Activated naive CD4-positive, alpha-beta T cell treated with anti-CD3 and anti-CD28 coated beads, Interleukin-2, amount 10 ng/mL, durations not matched to agents 7 days and 5 days (primary cell): Measurements from ENCODE around the gene TMEM183A.

Experiments
- CTCF ChIA-PET: fragments of 350-600 bp; sonication (Branson Sonifier 250); formaldehyde crosslinking; loops from one replicate; lab custom pipeline; 2021; ENCODE audit warnings: antibody characterized with exemption; lab: Charles Lee
- DNase-seq: peaks from one replicate; pipeline ENCODE4 v3.0.0-alpha.2; 2020
- H3K27ac Mint-ChIP-seq: one replicate; pipeline ENCODE4 v1.8.0; 2021; ENCODE audit warnings: mild to moderate bottlenecking, moderate library complexity, mixed read lengths
- H3K27me3 Mint-ChIP-seq: one replicate; pipeline ENCODE4 v1.8.0; 2021; ENCODE audit warnings: mild to moderate bottlenecking, mixed read lengths
- H3K36me3 Mint-ChIP-seq: one replicate; pipeline ENCODE4 v1.8.0; 2021; ENCODE audit warnings: mixed read lengths
- H3K4me1 Mint-ChIP-seq: one replicate; pipeline ENCODE4 v1.8.0; 2021; ENCODE audit warnings: mixed read lengths
- H3K4me3 Mint-ChIP-seq: one replicate; pipeline ENCODE4 v1.8.0; 2021; ENCODE audit warnings: mild to moderate bottlenecking, moderate library complexity, mixed read lengths
- H3K9me3 Mint-ChIP-seq: one replicate; pipeline ENCODE4 v1.8.0; 2021; ENCODE audit warnings: mixed read lengths

Gene TMEM183A, protein sequence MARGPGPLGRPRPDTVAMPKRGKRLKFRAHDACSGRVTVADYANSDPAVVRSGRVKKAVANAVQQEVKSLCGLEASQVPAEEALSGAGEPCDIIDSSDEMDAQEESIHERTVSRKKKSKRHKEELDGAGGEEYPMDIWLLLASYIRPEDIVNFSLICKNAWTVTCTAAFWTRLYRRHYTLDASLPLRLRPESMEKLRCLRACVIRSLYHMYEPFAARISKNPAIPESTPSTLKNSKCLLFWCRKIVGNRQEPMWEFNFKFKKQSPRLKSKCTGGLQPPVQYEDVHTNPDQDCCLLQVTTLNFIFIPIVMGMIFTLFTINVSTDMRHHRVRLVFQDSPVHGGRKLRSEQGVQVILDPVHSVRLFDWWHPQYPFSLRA

DNA sequence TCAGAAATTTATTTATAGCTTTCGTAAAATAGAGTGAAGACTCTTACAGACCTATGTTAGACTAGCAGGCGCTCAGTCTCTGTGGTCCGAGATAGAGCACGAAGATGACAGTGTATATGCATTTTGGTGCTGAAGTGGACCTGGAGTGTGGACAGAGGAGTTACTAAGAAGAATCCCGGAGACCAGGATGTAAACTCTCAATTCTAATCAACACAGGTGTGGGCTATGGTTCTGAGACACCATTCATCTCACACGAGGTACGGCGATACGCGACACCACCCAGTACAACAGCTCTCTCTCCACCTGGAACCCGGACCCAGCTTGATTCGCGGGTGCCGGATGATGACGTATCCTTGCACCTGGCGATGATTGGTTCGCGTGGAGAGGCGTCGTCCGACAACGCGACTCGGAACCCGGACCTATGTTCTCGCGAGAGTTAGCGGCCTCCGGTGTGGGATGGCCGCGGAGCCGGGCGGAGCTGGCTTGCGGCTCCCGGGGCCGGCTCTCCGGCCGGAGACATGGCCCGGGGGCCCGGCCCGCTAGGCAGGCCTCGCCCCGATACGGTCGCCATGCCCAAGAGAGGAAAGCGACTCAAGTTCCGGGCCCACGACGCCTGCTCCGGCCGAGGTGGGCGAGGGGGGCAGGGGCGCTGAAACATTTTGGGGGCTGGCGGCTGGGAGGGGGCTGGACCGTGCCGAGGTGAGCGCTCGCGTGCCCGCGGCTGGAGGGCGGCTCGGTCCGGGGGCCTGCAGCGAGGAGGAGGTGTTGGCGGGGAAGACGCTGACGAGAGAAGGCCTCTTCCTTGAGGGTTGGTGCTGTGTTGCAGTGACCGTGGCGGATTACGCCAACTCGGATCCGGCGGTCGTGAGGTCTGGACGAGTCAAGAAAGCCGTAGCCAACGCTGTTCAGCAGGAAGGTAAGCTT is at the start of gene TMEM183A:
TMEM183A (plus strand) TSS at position 427 of the 924 bp plus-strand sequence; CDS start at position 519, 92 bp downstream.
- H3K4me1 Mint-ChIP-seq, result peaks cover 32% of the 10 kb centered on the region
- H3K27me3 Mint-ChIP-seq, result peaks cover 4% of the 10 kb centered on the region
- CTCF ChIA-PET, result interaction anchor here (0.6 to 2.0 kb wide), 7 partner anchors 14 to 872 kb away, joined by 3 to 5 read pairs (median 3); no protein-coding TSS in a partner anchor
- no peaks in the 10 kb centered on the region for H3K9me3 Mint-ChIP-seq
- H3K27ac Mint-ChIP-seq, result peak within 1 kb of the TSS; percentile 97
- peak within 1 kb of the TSS; percentile 97 for H3K4me3 Mint-ChIP-seq
- DNase-seq, result peak; percentile 98
- peaks cover 14% of the 10 kb centered on the region for H3K36me3 Mint-ChIP-seq

DNA sequence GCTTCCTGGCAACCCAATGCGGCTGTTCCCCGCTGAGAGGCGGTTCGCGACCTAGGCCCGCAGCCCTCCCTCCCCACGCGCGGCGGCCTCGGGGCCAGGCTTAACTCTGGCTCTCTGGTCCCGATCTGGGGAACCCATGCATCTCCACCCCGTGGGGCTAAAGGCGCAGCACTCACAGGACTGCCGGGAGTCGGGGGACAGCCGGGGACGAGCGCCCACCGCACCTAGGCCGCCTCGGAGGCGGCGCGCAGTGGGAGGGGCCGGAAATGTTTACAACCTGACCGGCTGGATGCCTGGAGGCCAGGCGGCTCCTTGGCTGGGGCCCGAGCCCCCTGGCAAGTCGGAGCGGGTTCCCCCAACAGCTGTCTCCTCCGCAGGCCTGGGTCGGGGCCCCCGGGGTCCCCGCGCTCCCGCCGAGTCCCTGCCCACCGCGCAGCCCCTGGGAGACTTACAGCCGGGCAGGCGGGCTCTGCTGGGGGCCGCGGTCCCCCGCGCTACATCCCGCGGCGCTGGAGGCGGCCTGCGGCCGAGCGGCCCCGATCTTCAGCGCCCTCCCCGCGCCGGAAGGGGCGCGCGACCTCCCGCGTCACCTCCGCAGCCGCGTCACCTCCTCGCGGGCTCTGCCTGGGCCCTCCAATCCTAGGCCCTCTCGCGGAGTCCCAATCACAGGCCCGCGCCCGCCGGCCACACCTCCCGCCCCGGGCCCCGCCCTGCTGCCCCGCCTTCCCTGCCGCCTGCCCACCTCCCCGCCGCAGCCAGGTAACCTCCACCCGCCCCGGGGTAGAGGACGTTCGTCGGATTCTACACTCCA is 49.2 kb upstream of the TMEM183A start, which contains the start of gene ADIPOR1:
ADIPOR1 (minus strand) TSS at position 580 of the 811 bp plus-strand sequence. CDS start 7,242 bp downstream, outside the sequence.
- CTCF ChIA-PET, result no interaction called here
- Mint-ChIP-seq H3K4me3 (peak within 1 kb of the TSS; percentile 86), H3K4me1 (peaks cover 51% of the 10 kb centered on the region), H3K27ac (peak within 1 kb of the TSS; percentile 92), H3K9me3 (no peaks in the 10 kb centered on the region), H3K27me3 (no peaks in the 10 kb centered on the region), H3K36me3 (peaks cover 8% of the 10 kb centered on the region)
- DNase-seq, result peak; percentile 96

DNA sequence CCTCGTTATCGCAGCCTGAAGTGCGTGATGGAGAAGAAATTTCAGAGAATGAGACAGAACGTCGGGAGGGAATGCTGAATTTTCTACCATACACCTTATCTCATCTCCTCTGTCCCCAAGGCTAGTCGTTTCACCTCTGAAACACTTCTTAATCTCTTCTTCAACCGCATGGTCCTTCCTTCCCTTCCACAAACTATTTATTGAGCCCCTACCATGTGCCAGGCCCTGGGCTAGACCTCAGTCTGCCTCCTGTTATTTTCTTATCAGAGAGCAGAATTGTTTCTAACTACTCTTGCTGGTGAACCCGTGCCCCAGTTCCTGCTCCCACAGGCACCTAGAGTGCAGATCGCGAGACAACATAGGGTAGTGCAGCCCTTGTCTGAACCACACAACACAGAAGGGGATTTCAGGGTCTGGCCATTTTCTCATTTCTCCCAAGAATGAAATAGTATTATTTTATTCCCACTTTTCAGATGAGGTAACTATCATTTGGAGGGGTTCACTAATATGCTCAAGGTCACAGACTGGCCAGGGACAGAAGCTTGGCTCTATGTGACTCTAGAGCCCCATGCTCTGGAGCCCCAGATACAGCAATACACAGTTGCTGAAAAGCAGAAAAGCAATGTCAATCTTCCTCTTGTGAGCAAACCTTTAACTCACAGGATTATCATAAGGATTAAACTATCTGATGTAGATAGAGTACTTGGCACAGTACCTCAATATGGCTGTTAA is 48.5 kb upstream of the TMEM183A start:
- CTCF ChIA-PET, result no interaction called here
- H3K27ac Mint-ChIP-seq, result peak overlapping the region; percentile 92

DNA sequence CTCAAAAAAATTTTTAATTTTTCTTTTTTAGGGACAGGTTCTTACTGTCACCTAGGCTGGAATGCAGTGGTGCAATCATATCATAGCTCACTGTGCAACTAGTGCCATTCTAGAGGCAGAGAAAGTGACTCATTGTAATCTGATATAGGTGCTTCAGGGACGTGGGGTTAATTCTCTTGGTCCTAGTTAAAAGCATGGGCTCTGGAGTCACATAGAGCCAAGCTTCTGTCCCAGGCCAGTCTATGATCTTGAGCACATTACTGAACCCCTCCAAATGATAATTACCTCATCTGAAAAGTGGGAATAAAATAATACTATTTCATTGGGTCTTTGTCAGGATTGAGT is 47.9 kb upstream of the TMEM183A start:
- peak overlapping the region; percentile 86 for H3K4me3 Mint-ChIP-seq
- no peak for DNase-seq
- peaks cover 9% of the 10 kb centered on the region for H3K36me3 Mint-ChIP-seq
- peaks cover 41% of the 10 kb centered on the region for H3K4me1 Mint-ChIP-seq
- H3K27ac Mint-ChIP-seq, result no peak overlapping the region
- no peaks in the 10 kb centered on the region for H3K27me3 Mint-ChIP-seq
- CTCF ChIA-PET, result no interaction called here
- no peaks in the 10 kb centered on the region for H3K9me3 Mint-ChIP-seq

More for the DNA sequence above, 48.5 kb upstream of the TMEM183A start:
- H3K9me3 Mint-ChIP-seq, result no peaks in the 10 kb centered on the region
- peak overlapping the region; percentile 86 for H3K4me3 Mint-ChIP-seq
- peaks cover 45% of the 10 kb centered on the region for H3K4me1 Mint-ChIP-seq
- peak; percentile 32 for DNase-seq
- H3K27me3 Mint-ChIP-seq, result no peaks in the 10 kb centered on the region
- peaks cover 9% of the 10 kb centered on the region for H3K36me3 Mint-ChIP-seq

DNA sequence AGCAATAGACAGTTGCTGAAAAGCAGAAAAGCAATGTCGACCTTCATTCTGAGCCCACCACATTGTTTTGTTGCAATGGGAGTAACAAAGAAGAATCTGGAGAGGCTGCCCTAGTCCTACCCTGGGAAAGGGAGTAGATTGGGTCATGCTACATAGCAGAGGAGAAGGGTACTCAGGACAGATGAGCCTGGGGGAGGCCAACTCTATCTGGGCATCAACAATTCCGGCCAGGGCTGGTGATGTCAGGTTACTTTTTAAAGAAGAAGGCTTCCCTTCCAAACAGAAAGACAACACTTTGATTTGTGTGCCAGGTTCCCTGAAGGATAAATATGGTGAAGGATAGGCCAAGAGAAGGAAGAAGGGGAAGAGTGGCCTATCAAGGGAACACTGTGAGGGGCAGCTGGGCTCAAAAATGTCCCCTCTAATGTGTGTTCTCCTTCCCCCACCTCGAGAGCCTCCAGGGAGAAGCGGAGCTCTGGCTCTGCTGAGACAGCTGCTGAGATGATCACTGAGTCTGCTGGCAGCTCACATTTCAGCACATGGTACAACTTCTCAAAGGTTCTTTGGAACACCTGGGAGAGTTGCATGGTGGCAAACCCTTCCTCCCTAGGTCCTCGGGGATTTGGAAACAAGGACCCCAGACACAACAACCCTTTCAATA is 45.8 kb upstream of the TMEM183A start:
- H3K36me3 Mint-ChIP-seq, result peaks cover 11% of the 10 kb centered on the region
- no peak overlapping the region for H3K4me3 Mint-ChIP-seq
- no peaks in the 10 kb centered on the region for H3K9me3 Mint-ChIP-seq
- H3K27me3 Mint-ChIP-seq, result no peaks in the 10 kb centered on the region
- CTCF ChIA-PET, result no interaction called here
- no peak overlapping the region for H3K27ac Mint-ChIP-seq
- no peak for DNase-seq
- H3K4me1 Mint-ChIP-seq, result peaks cover 37% of the 10 kb centered on the region

DNA sequence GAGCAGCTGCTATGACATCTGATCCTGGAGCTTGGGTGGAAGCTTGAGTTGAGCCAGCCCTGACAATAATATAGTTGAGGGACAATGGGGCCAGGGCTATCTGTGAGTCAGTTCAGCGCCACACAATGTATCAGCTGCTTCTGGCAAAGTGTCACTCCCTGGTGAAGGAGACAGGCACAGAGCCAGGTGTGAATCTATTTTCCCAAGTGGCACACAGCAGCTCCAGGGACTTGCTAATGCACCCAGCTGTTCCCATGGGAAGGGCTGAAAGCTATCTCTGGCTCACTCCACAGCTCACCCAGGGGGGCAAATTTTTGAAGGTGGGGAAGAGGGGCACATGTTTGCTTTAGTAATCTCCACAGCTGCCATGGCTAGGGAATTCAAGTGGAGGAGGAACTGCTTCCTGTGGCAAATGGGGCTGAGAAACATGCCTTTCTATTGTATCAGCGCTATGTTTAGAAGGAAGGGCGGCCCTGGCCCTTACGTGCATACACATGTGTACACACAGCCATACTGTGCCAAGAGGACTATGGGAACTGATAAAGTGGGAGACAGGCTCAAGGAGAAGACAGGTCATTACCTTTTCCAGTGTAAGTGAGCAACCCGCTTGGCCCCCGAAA is 42.3 kb upstream of the TMEM183A start:
- no peaks in the 10 kb centered on the region for H3K9me3 Mint-ChIP-seq
- peaks cover 37% of the 10 kb centered on the region for H3K4me1 Mint-ChIP-seq
- H3K27ac Mint-ChIP-seq, result no peak overlapping the region
- DNase-seq, result no peak
- H3K27me3 Mint-ChIP-seq, result no peaks in the 10 kb centered on the region
- CTCF ChIA-PET, result interaction anchor here (0.7 to 1.5 kb wide), 3 partner anchors 10 to 511 kb away, joined by 3 to 6 read pairs (median 4); no protein-coding TSS in a partner anchor
- H3K4me3 Mint-ChIP-seq, result no peak overlapping the region
- peaks cover 11% of the 10 kb centered on the region for H3K36me3 Mint-ChIP-seq

DNA sequence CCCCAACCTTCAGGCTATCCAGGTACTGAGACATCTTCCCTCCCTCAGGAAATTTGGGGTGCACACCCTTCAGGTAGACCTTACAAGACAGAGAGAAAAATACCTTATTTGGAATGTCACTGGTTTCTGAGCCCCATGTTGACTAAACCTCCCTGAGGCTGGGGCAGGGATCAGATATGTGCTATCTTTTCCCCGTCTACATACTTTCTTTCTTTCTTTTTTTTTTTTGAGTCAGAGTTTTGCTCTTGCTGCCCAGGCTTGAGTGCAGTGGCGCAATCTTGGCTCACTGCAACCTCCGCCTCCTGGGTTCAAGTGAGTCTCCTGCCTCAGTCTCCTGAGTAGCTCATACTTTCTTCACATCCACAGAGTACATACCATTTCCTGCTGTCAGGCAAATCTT is 41.8 kb upstream of the TMEM183A start:
- Mint-ChIP-seq H3K36me3 (peaks cover 11% of the 10 kb centered on the region), H3K4me3 (peak overlapping the region; percentile 71), H3K9me3 (no peaks in the 10 kb centered on the region), H3K4me1 (peaks cover 37% of the 10 kb centered on the region), H3K27ac (peak overlapping the region; percentile 70), H3K27me3 (no peaks in the 10 kb centered on the region)
- CTCF ChIA-PET, result no interaction called here
- DNase-seq, result no peak

DNA sequence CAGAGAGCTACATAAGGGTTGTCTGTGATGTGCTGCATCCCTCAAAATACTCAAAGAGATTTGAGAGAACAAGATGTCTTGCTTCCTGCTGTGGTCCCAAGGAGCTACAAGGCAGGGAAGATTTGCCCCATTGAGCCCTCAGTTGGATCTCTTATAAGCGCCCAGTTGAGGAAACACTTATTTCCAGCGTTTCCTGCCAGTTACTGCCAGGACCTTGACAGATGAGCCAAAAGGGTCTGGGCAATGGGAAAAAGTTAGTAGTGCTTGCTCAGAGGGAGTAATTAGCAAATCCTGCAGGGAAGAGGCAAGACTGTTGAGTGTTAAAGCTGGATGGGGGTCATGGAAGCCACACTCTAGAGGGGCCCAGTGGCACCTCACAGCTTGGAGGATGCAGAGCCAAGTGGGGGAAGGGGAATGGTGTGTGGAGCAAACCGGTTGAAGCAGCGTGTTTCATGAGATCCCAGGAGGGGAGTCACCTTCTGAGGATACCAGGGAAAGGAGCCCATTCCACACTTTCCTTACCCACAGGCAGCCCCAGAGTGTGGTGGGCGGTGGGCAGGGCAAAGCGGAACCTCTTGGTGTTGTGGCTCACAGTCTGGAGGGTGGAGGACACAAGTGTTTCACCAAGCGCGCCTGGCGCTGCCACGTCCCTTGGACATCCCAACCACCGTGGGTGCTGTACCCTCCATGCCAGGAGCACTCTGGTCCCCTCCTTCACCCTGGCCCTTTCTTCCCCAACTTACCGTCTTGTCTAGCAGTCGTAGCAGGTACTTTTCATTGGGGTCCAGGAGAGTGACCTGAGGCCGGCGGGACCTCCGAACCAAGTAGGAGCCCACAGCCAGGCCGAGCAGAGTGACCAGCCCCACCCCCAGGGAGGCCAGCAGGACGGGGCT is 40.9 kb upstream of the TMEM183A start:
- Mint-ChIP-seq H3K4me3 (peak overlapping the region; percentile 71), H3K27ac (peak overlapping the region; percentile 79), H3K9me3 (no peaks in the 10 kb centered on the region), H3K27me3 (no peaks in the 10 kb centered on the region), H3K4me1 (peaks cover 37% of the 10 kb centered on the region), H3K36me3 (peaks cover 11% of the 10 kb centered on the region)
- CTCF ChIA-PET, result no interaction called here
- no peak for DNase-seq

DNA sequence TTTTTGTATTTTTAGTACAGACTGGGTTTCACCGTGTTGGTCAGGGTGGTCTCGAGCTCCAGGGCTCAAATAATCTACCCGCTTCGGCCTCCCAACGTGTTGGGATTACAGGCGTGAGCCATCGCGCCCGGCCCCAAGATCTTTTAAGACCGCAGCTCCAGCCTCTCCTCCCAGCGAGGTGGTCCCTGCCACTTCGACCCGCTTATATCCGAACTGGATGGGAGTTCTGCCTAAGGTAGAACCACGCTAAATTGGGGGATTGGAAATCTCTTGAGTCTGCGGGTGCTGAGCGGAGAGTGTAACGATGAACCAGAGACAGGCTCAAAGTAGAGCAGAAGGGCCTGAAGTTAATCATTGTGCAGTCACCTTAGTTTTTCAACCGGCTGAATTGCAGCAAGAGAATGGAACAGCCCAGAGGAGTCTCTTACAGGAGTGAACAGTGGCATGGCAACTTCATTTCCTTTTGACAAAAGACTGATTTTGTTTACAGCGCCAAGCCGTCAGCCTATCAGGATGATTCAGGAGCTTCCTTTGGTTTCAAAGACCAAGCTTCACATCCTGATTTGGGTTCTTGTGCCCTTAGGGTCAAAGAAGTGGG is 39.4 kb upstream of the TMEM183A start:
- Mint-ChIP-seq H3K9me3 (no peaks in the 10 kb centered on the region), H3K27me3 (peaks cover 2% of the 10 kb centered on the region), H3K36me3 (peaks cover 10% of the 10 kb centered on the region), H3K4me1 (peaks cover 37% of the 10 kb centered on the region), H3K27ac (peak overlapping the region; percentile 95), H3K4me3 (peak overlapping the region; percentile 84)
- DNase-seq, result peak; percentile 56
- CTCF ChIA-PET, result interaction anchor here (0.6 to 1.8 kb wide), 16 partner anchors 8 to 345 kb away, joined by 3 to 10 read pairs (median 3); no protein-coding TSS in a partner anchor

DNA sequence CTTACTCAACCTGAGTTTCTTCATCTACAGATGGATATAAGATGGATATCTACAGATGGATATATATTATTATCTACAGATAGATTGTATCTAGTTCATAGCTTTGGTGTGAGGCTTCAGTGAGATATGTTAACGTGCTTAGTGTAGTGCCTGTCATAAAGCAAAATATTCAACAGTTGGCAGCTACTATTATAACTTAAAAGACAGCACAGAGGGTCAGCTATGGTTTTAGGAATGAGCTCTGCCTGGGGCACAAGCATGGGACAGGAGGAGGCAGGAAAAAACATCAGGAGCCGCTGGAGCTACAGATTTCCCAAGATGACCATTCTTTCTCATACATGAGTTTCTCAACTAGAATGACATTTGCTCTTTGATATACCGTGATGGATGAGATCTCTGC is 38.8 kb upstream of the TMEM183A start:
- no peaks in the 10 kb centered on the region for H3K9me3 Mint-ChIP-seq
- DNase-seq, result no peak
- peaks cover 37% of the 10 kb centered on the region for H3K4me1 Mint-ChIP-seq
- H3K27ac Mint-ChIP-seq, result peak overlapping the region; percentile 95
- peak overlapping the region; percentile 84 for H3K4me3 Mint-ChIP-seq
- H3K27me3 Mint-ChIP-seq, result peaks cover 7% of the 10 kb centered on the region
- H3K36me3 Mint-ChIP-seq, result peaks cover 8% of the 10 kb centered on the region
- CTCF ChIA-PET, result interaction anchor here (0.6 to 1.8 kb wide), 15 partner anchors 8 to 344 kb away, joined by 3 to 10 read pairs (median 3); no protein-coding TSS in a partner anchor

DNA sequence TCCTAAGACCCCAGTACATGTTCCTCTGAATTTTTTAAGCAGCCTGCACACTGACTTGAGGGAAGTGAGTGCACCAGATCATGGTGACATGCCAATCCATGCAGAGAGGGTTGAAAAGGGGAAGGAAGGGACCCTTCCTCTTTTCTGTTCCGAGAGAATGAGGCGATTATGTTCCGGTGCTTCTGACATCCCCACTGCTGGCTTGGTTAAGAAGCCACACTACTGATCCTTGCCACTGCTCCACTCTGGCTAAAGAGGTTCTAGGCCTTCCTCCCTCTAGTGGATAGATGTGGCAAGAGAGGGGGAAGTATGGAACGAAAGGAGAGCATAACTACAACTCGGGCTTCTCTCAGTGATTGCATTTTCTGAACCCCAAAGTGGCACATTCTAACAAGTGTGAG is 38.3 kb upstream of the TMEM183A start:
- no peak overlapping the region for H3K4me3 Mint-ChIP-seq
- CTCF ChIA-PET, result interaction anchor here (0.8 to 1.8 kb wide), 6 partner anchors 9 to 218 kb away, joined by 3 to 10 read pairs (median 4); no protein-coding TSS in a partner anchor
- H3K9me3 Mint-ChIP-seq, result no peaks in the 10 kb centered on the region
- H3K4me1 Mint-ChIP-seq, result peaks cover 37% of the 10 kb centered on the region
- H3K27ac Mint-ChIP-seq, result peak overlapping the region; percentile 95
- H3K36me3 Mint-ChIP-seq, result peaks cover 6% of the 10 kb centered on the region
- peaks cover 7% of the 10 kb centered on the region for H3K27me3 Mint-ChIP-seq
- DNase-seq, result peak; percentile 52
